Bone marrow (tissue), 2 donors: ENCODE results near the gene POTEH.
"Not testable (repeated sequence)": the region's sequence is repeated elsewhere in the genome, so short reads cannot be mapped to it uniquely, and the experiment has no call there.

Experiments used
- DNase-seq, 2 donors: peaks; one replicate each; lab custom pipeline; 2025; lab: John Stamatoyannopoulos, UW

Gene POTEH

GRCh38 chr22:15689749-15690125, at the start of gene POTEH:
Gene POTEH, plus strand, starts transcription at chr22:15690026. Its CDS starts 52 bp downstream, at chr22:15690078.
- not testable (repeated sequence) for DNase-seq

DNA sequence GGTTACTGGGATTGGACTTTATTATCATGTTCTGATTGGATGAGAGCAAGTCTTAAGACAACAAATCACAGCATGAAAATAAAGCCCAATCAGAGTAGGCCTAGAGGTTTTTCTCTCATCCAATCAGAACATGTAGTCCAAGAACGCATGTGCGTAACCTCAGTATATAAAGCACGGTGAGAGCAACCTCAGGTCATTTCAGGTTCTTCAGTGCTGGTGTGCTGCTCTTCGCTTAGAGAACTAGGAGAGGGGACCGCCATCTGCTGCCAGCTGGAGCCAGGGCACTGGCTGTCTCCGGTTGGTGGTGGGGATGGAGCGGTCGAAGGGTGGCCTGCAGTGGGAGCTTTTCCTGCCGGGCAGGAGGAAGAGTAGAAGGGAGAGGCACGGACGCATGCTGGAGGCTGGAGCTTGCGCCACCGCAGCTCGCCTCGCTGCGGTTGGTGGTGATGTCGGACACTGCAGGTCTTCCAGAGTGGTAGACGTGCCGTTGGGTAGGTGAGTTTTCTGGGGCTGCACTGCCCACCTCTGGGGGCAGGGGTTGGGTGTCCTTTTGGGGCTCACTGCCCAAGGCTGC, 47.5 kb upstream of the POTEH start:
- not testable (repeated sequence) for DNase-seq

GRCh38 chr22:15651954-15652353, 37.9 kb upstream of the POTEH start:
- not testable (repeated sequence) for DNase-seq

DNA sequence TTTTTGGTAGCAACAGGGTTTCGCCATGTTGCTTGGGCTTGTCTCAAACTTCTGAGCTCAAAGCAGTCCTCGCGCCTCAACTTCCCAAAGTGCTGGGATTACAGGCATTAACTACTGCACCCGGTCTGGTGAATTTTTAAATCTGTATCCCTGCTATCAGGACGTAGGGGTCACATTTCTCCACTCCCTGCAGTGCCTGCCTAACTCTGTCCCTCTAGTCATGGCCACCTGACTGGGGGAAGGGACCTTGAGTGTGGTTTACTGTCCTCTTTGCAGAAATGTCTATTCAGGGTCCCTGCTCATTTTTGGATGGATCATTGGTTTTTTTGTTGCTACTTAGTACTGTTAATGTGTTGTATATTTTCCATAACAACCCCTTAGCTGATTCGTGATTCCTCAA, 37.1 kb upstream of the POTEH start:
- not testable (repeated sequence) for DNase-seq

DNA sequence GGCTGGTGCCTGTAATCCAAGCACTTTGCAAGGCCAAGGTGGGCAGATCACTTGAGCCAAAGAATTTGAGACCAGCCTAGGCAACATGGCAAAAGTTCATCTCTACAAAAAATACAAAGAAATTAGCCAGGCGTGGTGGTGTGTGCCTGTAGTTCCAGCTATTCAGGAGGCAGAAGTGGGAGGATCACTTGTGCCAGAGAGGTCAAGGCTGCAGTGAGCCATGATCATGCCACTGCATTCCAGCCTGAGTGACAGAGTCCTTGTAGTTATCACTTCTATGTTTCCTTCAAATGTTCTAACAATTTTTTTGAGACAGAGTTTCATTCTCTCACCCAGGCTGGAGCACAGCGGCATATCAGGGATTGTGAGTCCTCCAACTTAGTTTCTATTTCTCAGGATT, 36.6 kb upstream of the POTEH start:
- not testable (repeated sequence) for DNase-seq

GRCh38 chr22:15661102-15661501, 28.7 kb upstream of the POTEH start:
- DNase-seq = not testable (repeated sequence)

GRCh38 chr22:15664682-15665081, 25.1 kb upstream of the POTEH start:
- not testable (repeated sequence) for DNase-seq

- not testable (repeated sequence) for DNase-seq
Observed at GRCh38 chr22:15665478-15665877, 24.3 kb upstream of the POTEH start.

GRCh38 chr22:15669430-15669829, 20.4 kb upstream of the POTEH start:
- not testable (repeated sequence) for DNase-seq

DNA sequence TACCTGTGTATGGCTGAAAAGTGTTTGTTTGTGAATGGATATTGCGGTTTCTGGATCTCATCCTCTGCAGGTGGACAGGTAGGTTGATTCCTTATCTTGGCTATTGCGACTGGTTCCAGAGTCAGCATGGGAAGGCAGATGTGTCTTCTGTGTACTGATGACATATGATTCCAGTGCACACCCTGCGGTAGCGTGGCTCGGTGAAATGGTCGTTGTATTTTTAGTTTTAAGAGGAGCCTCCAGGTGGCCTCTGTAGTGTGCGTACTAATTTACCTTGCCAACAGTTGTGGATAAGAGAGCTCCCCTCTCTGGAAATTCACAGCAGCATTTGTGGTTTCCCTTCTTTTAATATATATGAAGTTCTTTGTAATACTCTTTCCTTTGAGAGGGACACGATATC, 10.1 kb upstream of the POTEH start:
- DNase-seq = not testable (repeated sequence)

DNA sequence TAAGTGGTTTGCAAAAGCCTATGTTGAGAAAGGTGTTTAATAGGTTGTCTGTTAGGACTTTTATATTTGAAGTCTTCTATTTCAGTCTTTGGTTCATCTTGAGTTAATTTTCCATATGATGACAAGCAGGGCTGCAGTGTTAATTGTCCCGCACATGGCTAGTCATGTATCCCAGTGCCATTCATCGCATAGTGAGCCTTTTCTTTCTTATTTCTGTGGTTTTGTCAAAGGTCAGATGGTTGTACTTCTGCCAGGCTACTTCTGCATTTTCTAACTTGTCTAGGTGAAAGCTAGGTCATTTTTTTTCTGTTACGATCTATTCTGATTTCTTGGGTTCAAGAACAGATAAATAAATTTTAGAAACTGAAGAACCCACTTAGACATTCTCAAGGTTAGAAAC, 5.7 kb upstream of the POTEH start:
- DNase-seq = not testable (repeated sequence)

DNA sequence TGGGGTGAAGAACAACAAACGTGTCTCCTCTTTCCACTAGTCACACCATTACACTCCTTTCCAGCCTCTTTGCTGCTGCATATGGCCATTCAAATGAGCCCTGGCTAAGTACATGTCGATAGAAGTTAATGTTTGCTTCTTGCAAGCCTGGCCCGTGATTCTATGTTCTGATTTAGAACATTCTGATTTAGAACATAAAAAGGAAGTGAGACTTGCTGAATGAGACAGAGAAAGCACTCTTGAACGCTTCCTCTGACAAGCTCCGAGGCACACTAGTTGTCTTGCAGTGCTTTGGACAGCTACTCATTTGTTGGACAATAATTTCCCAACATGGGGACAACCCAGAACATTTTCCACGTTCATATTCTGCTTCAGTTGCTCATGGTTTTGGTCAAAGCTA, 5.1 kb upstream of the POTEH start:
- not testable (repeated sequence) for DNase-seq

GRCh38 chr22:15685641-15686040, 4.2 kb upstream of the POTEH start:
- DNase-seq = not testable (repeated sequence)

GRCh38 chr22:15687086-15687485, 2.7 kb upstream of the POTEH start:
- DNase-seq = not testable (repeated sequence)

DNA sequence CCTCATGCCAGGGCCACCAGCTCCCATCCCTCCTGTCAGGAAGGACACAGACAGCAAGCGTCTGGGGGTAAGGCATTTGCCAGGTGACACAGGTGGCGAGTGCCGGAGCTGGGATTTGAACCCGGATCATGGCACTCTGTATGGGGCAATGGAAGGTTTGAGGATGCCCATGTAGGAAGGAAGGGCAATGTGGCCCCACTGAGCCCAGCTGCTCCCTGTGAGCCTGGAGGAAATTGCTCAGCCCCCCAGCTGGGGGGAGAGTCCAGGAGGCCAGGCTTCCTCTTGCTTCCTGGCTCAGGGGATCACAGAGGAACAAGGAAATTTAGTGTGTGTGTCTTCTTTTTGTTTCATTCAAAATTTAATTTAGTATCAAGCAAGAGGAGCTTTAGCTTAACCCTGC, 2.1 kb upstream of the POTEH start:
- DNase-seq = not testable (repeated sequence)

DNA sequence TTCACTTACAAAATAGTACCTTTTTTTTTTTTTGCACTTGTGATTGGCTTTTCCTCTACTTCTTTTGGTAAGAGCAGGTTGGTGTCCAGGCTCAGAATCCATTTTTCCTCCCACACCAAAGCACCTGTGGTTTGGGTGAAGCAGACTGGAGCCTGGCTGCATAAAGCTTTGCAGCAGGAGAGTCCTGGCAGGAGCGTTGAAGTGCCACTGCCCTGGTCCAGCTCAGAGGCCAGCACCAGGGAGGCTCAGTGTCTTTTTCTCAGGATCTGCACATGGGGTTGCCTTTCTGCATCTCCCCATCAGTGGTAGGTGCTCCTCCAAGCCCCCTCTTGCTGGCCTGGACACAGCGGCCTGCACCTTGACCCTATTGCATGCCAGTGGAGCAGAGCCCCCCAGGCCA, 1.7 kb upstream of the POTEH start:
- DNase-seq = not testable (repeated sequence)

DNA sequence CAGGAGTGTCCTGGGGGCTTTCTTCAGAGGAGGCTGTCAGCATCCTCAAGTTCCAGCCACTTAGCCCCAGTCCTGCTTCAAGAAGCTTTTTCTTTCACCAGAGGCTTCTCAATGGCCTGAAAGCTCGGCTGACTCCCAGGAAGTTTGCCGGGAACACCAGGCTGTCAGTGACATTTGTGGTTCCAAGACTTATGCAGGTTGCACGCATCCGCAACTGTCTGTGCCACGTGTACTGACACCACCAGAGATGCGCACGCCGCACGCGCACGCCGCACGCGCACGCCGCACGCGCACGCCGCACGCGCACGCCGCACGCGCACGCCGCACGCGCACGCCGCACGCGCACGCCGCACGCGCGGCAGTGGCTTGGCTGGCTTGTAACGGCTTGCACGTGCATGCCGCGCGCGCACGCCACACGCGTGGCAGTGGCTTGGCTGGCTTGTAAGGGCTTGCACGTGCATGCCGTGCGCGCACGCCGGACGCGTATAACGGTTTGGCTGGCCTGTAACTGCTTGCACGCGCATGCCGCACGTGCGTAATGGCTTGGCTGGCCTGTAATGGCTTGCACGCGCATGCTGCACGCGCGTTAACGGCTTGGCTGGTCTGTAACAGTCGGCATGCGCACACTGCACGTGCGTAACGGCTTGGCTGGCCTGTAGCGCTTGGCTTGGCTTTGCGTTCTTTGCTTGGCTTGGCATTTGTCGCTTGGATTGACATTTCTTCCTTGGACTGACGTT, 646 bp upstream of the POTEH start:
- not testable (repeated sequence) for DNase-seq

- not testable (repeated sequence) for DNase-seq
Observed at GRCh38 chr22:15713600-15713999, 23.8 kb downstream of the POTEH start.

- DNase-seq = not testable (repeated sequence)
Observed at GRCh38 chr22:15714125-15714524, 24.3 kb downstream of the POTEH start.

DNA sequence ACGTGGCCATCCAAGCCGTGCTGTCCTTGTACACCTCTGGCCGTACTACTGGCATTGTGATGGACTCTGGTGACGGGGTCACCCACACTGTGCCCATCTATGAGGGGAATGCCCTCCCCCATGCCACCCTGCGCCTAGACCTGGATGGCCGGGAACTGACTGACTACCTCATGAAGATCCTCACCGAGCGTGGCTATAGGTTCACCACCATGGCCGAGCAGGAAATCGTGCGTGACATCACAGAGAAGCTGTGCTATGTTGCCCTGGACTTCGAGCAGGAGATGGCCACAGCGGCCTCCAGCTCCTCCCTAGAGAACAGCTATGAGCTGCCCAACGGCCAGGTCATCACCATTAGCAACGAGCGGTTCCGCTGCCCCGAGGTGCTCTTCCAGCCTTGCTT, 32.1 kb downstream of the POTEH start:
- not testable (repeated sequence) for DNase-seq

DNA sequence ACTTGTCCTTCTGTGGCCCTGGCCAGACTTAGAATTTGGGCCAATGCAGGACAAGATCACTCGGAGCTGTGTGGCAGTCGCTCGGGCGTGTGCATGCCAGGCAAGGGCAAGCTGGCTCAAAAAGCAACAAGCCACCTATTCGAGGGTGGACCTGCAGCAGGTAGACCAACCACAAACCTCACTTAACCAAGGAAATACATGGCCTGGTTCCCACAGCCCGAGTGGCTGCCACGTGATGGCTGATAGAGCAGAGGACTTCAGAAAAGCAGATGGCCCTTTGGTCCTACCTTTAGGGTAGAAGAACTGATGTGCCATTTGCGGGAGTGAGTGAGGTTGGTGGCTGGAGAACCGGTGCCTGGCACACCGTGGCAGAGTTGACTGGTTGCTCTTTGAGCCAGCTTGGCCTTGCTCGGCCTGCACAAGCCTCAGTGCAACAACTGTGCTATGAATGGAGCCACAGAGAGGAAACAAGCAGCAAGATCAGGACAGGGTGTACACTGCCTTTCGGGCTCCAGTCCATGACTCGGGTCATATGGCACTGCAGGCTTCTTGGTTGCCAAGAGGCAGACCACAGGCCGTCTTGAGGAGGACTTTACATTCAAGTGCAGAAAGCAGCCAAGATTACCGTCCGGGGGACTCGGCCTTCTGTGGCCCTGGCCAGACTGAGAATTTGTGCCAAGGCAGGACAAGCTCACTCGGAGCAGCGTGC, 39.5 kb downstream of the POTEH start:
- not testable (repeated sequence) for DNase-seq

- DNase-seq = not testable (repeated sequence)
Observed at GRCh38 chr22:15731023-15731422, 41.2 kb downstream of the POTEH start.

GRCh38 chr22:15734411-15734810, 44.6 kb downstream of the POTEH start:
- not testable (repeated sequence) for DNase-seq
